Bronchial epithelial cell (primary cell): ENCODE data around the gene UBA1. TPM values are rescaled to one million over a fixed set of nuclear protein-coding genes. Genes with fewer than 3 reads are reported as not detected.

Experiments used
- DNase-seq: peaks from one replicate; pipeline ENCODE4 v3.0.0-alpha.2; 2010; ENCODE audit warnings: low read depth
- FAIRE-seq: peaks from 2 replicates; lab custom pipeline; 2011; peaks lifted over from hg19 to GRCh38; lab: Jason Lieb, UNC
- H3K27me3 ChIP-seq: 2 replicates; pipeline ENCODE4 v1.5.1; 2011; ENCODE audit warnings: low read length; ENCODE audit not compliant: control insufficient read depth, insufficient read depth
- H3K36me3 ChIP-seq: 2 replicates; pipeline ENCODE4 v1.5.1; 2011; ENCODE audit warnings: low read length; ENCODE audit not compliant: control insufficient read depth, insufficient read depth
- H3K4me3 ChIP-seq: 2 replicates; pipeline ENCODE4 v1.5.1; 2011; ENCODE audit warnings: mild to moderate bottlenecking, low read depth, low read length, control low read depth
- total RNA-seq: library from RNA; depleted of rRNA; stranded (reverse); fragments of >200 nt; gene quantifications from 2 replicates; pipeline ENCODE4 v1.2.1, GENCODE V29; 2014
- TF ChIP-seq, protein P1 (sequence below): IDR thresholded peaks from 2 replicates; pipeline ENCODE4 v1.5.1; 2011; ENCODE audit warnings: mild to moderate bottlenecking, moderate library complexity, low read length, control low read depth, inconsistent platforms; ENCODE audit not compliant: insufficient read depth, severe bottlenecking

Gene UBA1
- total RNA-seq, 1 donor from 2014 or later = 87.4 TPM

DNA sequence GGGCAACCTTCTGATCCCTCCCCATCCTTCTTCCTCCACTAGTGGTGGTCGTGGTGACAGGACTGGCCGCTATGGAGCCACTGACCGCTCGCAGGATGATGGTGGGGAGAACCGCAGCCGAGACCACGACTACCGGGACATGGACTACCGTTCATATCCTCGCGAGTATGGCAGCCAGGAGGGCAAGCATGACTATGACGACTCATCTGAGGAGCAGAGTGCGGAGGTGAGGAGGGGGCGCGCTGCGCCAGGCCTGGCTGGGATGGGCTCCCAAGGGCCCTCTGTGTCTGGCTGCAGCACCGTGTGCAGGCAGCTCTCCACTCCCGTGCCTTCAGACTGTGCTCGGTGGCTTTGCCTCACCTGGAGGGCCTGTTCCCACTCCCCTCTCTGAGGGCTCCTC lies 24.4 kb upstream of the UBA1 start:
- no peak for DNase-seq
- Histone ChIP-seq H3K4me3 (no peak overlapping the region), H3K27me3 (no peaks in the 10 kb centered on the region), H3K36me3 (peaks cover 16% of the 10 kb centered on the region)
- no peak for FAIRE-seq
- TF ChIP-seq, protein P1, sequence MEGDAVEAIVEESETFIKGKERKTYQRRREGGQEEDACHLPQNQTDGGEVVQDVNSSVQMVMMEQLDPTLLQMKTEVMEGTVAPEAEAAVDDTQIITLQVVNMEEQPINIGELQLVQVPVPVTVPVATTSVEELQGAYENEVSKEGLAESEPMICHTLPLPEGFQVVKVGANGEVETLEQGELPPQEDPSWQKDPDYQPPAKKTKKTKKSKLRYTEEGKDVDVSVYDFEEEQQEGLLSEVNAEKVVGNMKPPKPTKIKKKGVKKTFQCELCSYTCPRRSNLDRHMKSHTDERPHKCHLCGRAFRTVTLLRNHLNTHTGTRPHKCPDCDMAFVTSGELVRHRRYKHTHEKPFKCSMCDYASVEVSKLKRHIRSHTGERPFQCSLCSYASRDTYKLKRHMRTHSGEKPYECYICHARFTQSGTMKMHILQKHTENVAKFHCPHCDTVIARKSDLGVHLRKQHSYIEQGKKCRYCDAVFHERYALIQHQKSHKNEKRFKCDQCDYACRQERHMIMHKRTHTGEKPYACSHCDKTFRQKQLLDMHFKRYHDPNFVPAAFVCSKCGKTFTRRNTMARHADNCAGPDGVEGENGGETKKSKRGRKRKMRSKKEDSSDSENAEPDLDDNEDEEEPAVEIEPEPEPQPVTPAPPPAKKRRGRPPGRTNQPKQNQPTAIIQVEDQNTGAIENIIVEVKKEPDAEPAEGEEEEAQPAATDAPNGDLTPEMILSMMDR = no peak

- Histone ChIP-seq H3K36me3 (peaks cover 17% of the 10 kb centered on the region), H3K4me3 (no peak overlapping the region), H3K27me3 (no peaks in the 10 kb centered on the region)
- DNase-seq (no peak), FAIRE-seq (no peak)
- TF ChIP-seq, protein P1 = no peak
These were observed 23.7 kb upstream of the UBA1 start for GRCh38 chrX:47169726-47170515.

GRCh38 chrX:47170861-47171692 lies 22.6 kb upstream of the UBA1 start:
- DNase-seq (no peak), FAIRE-seq (no peak)
- peaks cover 21% of the 10 kb centered on the region for H3K36me3 ChIP-seq

GRCh38 chrX:47171996-47172395 lies 21.6 kb upstream of the UBA1 start:
- Histone ChIP-seq H3K36me3 (peaks cover 22% of the 10 kb centered on the region), H3K27me3 (no peaks in the 10 kb centered on the region), H3K4me3 (no peak overlapping the region)
- DNase-seq = no peak
- FAIRE-seq = no peak
- TF ChIP-seq, protein P1 = no peak

More at GRCh38 chrX:47170861-47171692, 22.6 kb upstream of the UBA1 start:
- TF ChIP-seq, protein P1 = no peak
- H3K27me3 ChIP-seq = no peaks in the 10 kb centered on the region
- no peak overlapping the region for H3K4me3 ChIP-seq

- TF ChIP-seq, protein P1 = no peak
- H3K36me3 ChIP-seq = peaks cover 24% of the 10 kb centered on the region
- H3K27me3 ChIP-seq = no peaks in the 10 kb centered on the region
- FAIRE-seq (no peak), DNase-seq (no peak)
- no peak overlapping the region for H3K4me3 ChIP-seq
These were observed 21.1 kb upstream of the UBA1 start for GRCh38 chrX:47172549-47172948.
